GM12878 (cell line): ENCODE measurements around the gene ACADL. TPM values are rescaled to one million over a fixed set of nuclear protein-coding genes. Genes with fewer than 3 reads are reported as not detected.
A peak's percentile ranks its signal among the peaks of the same experiment; 100 is the strongest.

Source experiments
- ATAC-seq: fragments of 200-7000 bp; cut with Tn5 transposase; 3 replicates; pipeline ENCODE4 v1.9.1; 2020; ENCODE audit warnings: mild to moderate bottlenecking, moderate library complexity
- BruUV-seq: library from RNA; stranded (reverse); fragments of 400-500 nt; replicated peaks from 2 replicates; lab custom pipeline; 2021; lab: Mats Ljungman, UMichigan
- CTCF ChIA-PET: fragments of 300-600 bp; sonication (Branson Sonifier 250); formaldehyde crosslinking; extraction: SDS; loops from one replicate; lab custom pipeline; 2021; ENCODE audit warnings: inconsistent platforms; lab: Yijun Ruan, JAX
- POLR2A ChIA-PET: fragments of 350-600 bp; formaldehyde crosslinking; extraction: SDS; loops from one replicate; lab custom pipeline; 2021; ENCODE audit warnings: inconsistent platforms; lab: Charles Lee
- RAD21 ChIA-PET: fragments of 300-600 bp; sonication (Branson Sonifier 250); formaldehyde crosslinking; loops from one replicate; lab custom pipeline; 2023; ENCODE audit warnings: antibody characterized with exemption; ENCODE audit not compliant: unreplicated experiment; lab: Charles Lee
- SMC1A ChIA-PET: fragments of 300-600 bp; sonication (Branson Sonifier 250); formaldehyde crosslinking; loops from one replicate; lab custom pipeline; 2023; ENCODE audit not compliant: unreplicated experiment, uncharacterized antibody; lab: Charles Lee
- DNase-seq: peaks from one replicate; pipeline ENCODE4 v3.0.0-alpha.2; 2011; ENCODE audit warnings: low read depth, low spot score
- FAIRE-seq: peaks from 3 replicates; lab custom pipeline; 2011; peaks lifted over from hg19 to GRCh38; lab: Jason Lieb, UNC
- H2AFZ ChIP-seq: 2 replicates; pipeline ENCODE4 v1.6.0; 2011; ENCODE audit warnings: low read depth, low read length, control low read depth; ENCODE audit not compliant: control insufficient read depth
- H3K27ac ChIP-seq: 2 replicates; pipeline ENCODE4 v1.5.1; 2011; ENCODE audit warnings: control low read depth; ENCODE audit not compliant: control insufficient read depth, insufficient read depth
- H3K27me3 ChIP-seq, 2 experiments: replicated peaks in 1 of 2; 2 replicates each; pipeline versions ENCODE4 v1.6.0 to v1.6.1; 2011; ENCODE audit warnings: low read length in 1 of 2; ENCODE audit not compliant: control insufficient read depth in 2 of 2, insufficient read depth in 2 of 2
- H3K36me3 ChIP-seq, 2 experiments: 2 replicates each; pipeline ENCODE4 v1.5.1; 2011; ENCODE audit warnings: low read length in 1 of 2; ENCODE audit not compliant: control insufficient read depth in 2 of 2, insufficient read depth in 2 of 2
- H3K4me1 ChIP-seq: 2 replicates; pipeline ENCODE4 v1.6.1; 2011; ENCODE audit warnings: mild to moderate bottlenecking, low read length, moderate library complexity, mixed read lengths; ENCODE audit not compliant: control insufficient read depth, insufficient read depth
- H3K4me2 ChIP-seq: 2 replicates; pipeline ENCODE4 v1.6.0; 2011; ENCODE audit warnings: control low read depth; ENCODE audit not compliant: control insufficient read depth, insufficient read depth
- H3K4me3 ChIP-seq: fragments of 200-600 bp; sonication (generic); 2 replicates; pipeline ENCODE4 v1.5.1; 2016
- H3K79me2 ChIP-seq: 2 replicates; pipeline ENCODE4 v1.6.0; 2011; ENCODE audit warnings: low read length; ENCODE audit not compliant: control insufficient read depth, insufficient read depth
- H3K9ac ChIP-seq: 2 replicates; pipeline ENCODE4 v1.8.0; 2011; ENCODE audit warnings: low read length, control low read depth, mixed read lengths; ENCODE audit not compliant: control insufficient read depth, insufficient read depth
- H3K9me3 ChIP-seq: replicated peaks from 3 replicates; pipeline ENCODE4 v1.5.1; 2011; ENCODE audit warnings: mild to moderate bottlenecking, low read length; ENCODE audit not compliant: control insufficient read depth, insufficient read depth
- H4K20me1 ChIP-seq: 2 replicates; pipeline ENCODE4 v1.6.0; 2011; ENCODE audit not compliant: control insufficient read depth, insufficient read depth
- CEBPB ChIP-seq, 2 experiments: fragments of 150-350 bp in 1 of 2; IDR thresholded peaks; 2 replicates each; pipeline ENCODE4 v1.6.1; 2012 to 2014; ENCODE audit warnings: low read depth in 2 of 2, low read length in 2 of 2, borderline replicate concordance in 1 of 2, inconsistent platforms in 1 of 2
- FOS ChIP-seq: IDR thresholded peaks from 3 replicates; pipeline ENCODE4 v1.6.1; 2011; ENCODE audit warnings: borderline replicate concordance; ENCODE audit not compliant: insufficient read length; ENCODE audit errors: extremely low read depth
- GATAD2B ChIP-seq: fragments of 450-650 bp; conservative IDR thresholded peaks from 2 replicates; pipeline ENCODE4 v1.6.1; 2017; ENCODE audit warnings: low read depth, mild to moderate bottlenecking, moderate library complexity
- HDAC2 ChIP-seq: fragments of 200-600 bp; sonication (generic); IDR thresholded peaks from 2 replicates; pipeline ENCODE4 v1.6.1; 2017
- MEF2B ChIP-seq: fragments of 450-650 bp; IDR thresholded peaks from 2 replicates; pipeline ENCODE4 v1.6.1; 2018; ENCODE audit warnings: mild to moderate bottlenecking, moderate library complexity; ENCODE audit not compliant: partially characterized antibody, poor library complexity, severe bottlenecking
- MTA2 ChIP-seq: fragments of 450-650 bp; IDR thresholded peaks from 2 replicates; pipeline ENCODE4 v1.6.1; 2016; ENCODE audit warnings: low read depth, mild to moderate bottlenecking, moderate library complexity
- NBN ChIP-seq: fragments of 450-650 bp; IDR thresholded peaks from 2 replicates; pipeline ENCODE4 v1.6.1; 2016
- PAX8 ChIP-seq: fragments of 450-650 bp; IDR thresholded peaks from 2 replicates; pipeline ENCODE4 v1.6.1; 2017; ENCODE audit warnings: mild to moderate bottlenecking, moderate library complexity
- RAD21 ChIP-seq: IDR thresholded peaks from 2 replicates; pipeline ENCODE4 v1.6.1; 2011; ENCODE audit warnings: mild to moderate bottlenecking, low read depth, low read length, moderate library complexity; ENCODE audit not compliant: insufficient read depth
- RAD51 ChIP-seq: fragments of 450-650 bp; IDR thresholded peaks from 2 replicates; pipeline ENCODE4 v1.6.1; 2016; ENCODE audit warnings: moderate library complexity, mild to moderate bottlenecking, inconsistent platforms
- REST ChIP-seq: IDR thresholded peaks from 2 replicates; pipeline ENCODE4 v1.6.1; 2012; ENCODE audit warnings: mild to moderate bottlenecking, low read depth, low read length
- SMC3 ChIP-seq: IDR thresholded peaks from 2 replicates; pipeline ENCODE4 v1.6.1; 2011; ENCODE audit warnings: low read length, improper control_type of control experiment, borderline replicate concordance
- SPI1 ChIP-seq: IDR thresholded peaks from 2 replicates; pipeline ENCODE4 v1.6.1; 2011; ENCODE audit warnings: low read depth, mild to moderate bottlenecking, low read length, moderate library complexity, borderline replicate concordance; ENCODE audit not compliant: insufficient read depth
- TCF12 ChIP-seq: IDR thresholded peaks from 2 replicates; pipeline ENCODE4 v1.6.1; 2011; ENCODE audit warnings: low read depth, mild to moderate bottlenecking, low read length
- ZNF24 ChIP-seq: fragments of 450-650 bp; IDR thresholded peaks from 2 replicates; pipeline ENCODE4 v1.6.1; 2017; ENCODE audit warnings: antibody characterized with exemption, mild to moderate bottlenecking
- WGBS: methylation state at CpG from one replicate; pipeline ENCODE4 v1.1.6; 2016; ENCODE audit warnings: low lambda C conversion rate; ENCODE audit not compliant: insufficient replicate concordance, insufficient coverage; ENCODE audit errors: missing lambda C conversion rate; 5-methylcytosine and 5-hydroxymethylcytosine counted together
- in situ Hi-C: fragments of 300-500 bp; cut with MboI; formaldehyde crosslinking; loops from 9 replicates; pipeline ENCODE4 v1.14.3; 2018; ENCODE audit warnings: mixed read lengths
- intact Hi-C: fragments of 100-400 bp; cut with micrococcal nuclease; formaldehyde crosslinking; loops from one replicate; pipeline ENCODE4 v1.14.2; 2022; ENCODE audit not compliant: unreplicated experiment
- polyA plus RNA-seq, 11 experiments: library from polyadenylated mRNA; depleted of rRNA in 4 of 11; unstranded in 6 of 11; stranded (reverse) in 5 of 11; fragments of >200 nt; fragmentation: Nextera tagmentation in 4 of 11; fragmentation: Illumina TruSeq in 1 of 11; extraction: Ambion mirVana in 4 of 11; extraction: Trizol in 1 of 11; gene quantifications; 1 replicate in 1 of 11; 2 replicates in 10 of 11; pipeline versions ENCODE4 v1.2.1 to v1.2.3, GENCODE V29; 2011 to 2016; ENCODE audit warnings: inconsistent platforms in 2 of 11, missing spikeins in 2 of 11, low read depth in 1 of 11
- total RNA-seq, 4 experiments: library from RNA; depleted of rRNA in 3 of 4; stranded (reverse); fragments of >200 nt in 3 of 4; fragmentation: Illumina TruSeq in 1 of 4; extraction: Trizol in 1 of 4; gene quantifications; 2 replicates each; pipeline versions ENCODE4 v1.2.1 to v1.2.3, GENCODE V29; 2013 to 2021
- TF ChIP-seq, protein P1 (sequence below), 3 experiments: IDR thresholded peaks in 2 of 3; conservative IDR thresholded peaks in 1 of 3; 2 replicates each; pipeline ENCODE4 v1.5.1; 2011; ENCODE audit warnings: low read depth in 3 of 3, low read length in 3 of 3, mild to moderate bottlenecking in 3 of 3, control low read depth in 2 of 3, moderate library complexity in 2 of 3, inconsistent platforms in 1 of 3, mixed read lengths in 1 of 3; ENCODE audit not compliant: control insufficient read depth in 2 of 3, insufficient read depth in 1 of 3; ENCODE audit errors: extremely low read depth in 1 of 3

Gene ACADL
- total and polyA plus RNA-seq, 10 of the 15 experiments (the other 5 are each of a cell fraction or from before 2014, with no cell fraction given) = not detected

- in situ Hi-C loops (loop anchor here (5.0 to 25.0 kb wide), 3 partner anchors 123 to 1808 kb away; no protein-coding TSS in a partner anchor), intact Hi-C loops (loop anchor here (1.0 to 10.0 kb wide), 5 partner anchors 122 to 1798 kb away; no protein-coding TSS in a partner anchor)
- Histone ChIP-seq H3K79me2 (no peaks in the 10 kb centered on the region), H3K4me2 (no peak overlapping the region), H3K36me3 (no peaks in the 10 kb centered on the region), H3K27me3 (no peaks in the 10 kb centered on the region), H3K27ac (no peak overlapping the region), H2AFZ (no peak overlapping the region), H3K9ac (no peak overlapping the region), H3K9me3 (no peaks in the 10 kb centered on the region), H4K20me1 (no peaks in the 10 kb centered on the region), H3K4me3 (no peak overlapping the region), H3K4me1 (no peaks in the 10 kb centered on the region)
- WGBS = 42% methylated on average over 8 of the region's 8 CpGs
- FAIRE-seq (peak; percentile 81), ATAC-seq (peak; percentile 69), DNase-seq (no peak)
- ChIA-PET RAD21 (interaction anchor here (0.8 to 2.5 kb wide), 3 partner anchors 122 to 218 kb away, joined by 3 to 25 read pairs (median 3); no protein-coding TSS in a partner anchor), POLR2A (no interaction called here), CTCF (interaction anchor here (0.8 to 5.2 kb wide), 17 partner anchors 9 to 861 kb away, joined by 3 to 51 read pairs (median 5); no protein-coding TSS in a partner anchor), SMC1A (interaction anchor here (0.8 to 3.0 kb wide), 9 partner anchors 122 to 227 kb away, joined by 3 to 37 read pairs (median 4); no protein-coding TSS in a partner anchor)
- BruUV-seq = no TSS peak
- TF ChIP-seq RAD51 (no peak), SMC3 (peak; percentile 87), MTA2 (no peak), REST (no peak), NBN (no peak), PAX8 (no peak), MEF2B (no peak), TCF12 (peak; percentile 34; the same call in 1 of the 2 replicates), HDAC2 (no peak), SPI1 (no peak), FOS (no peak), ZNF24 (no peak), RAD21 (peak; percentile 89), GATAD2B (no peak), CEBPB (IDR thresholded peaks at IDR 0.05; ENCODE audit: borderline replicate concordance in 1 of 2, low read depth in 2 of 2, low read length in 2 of 2) (no peak)
- TF ChIP-seq, protein P1, sequence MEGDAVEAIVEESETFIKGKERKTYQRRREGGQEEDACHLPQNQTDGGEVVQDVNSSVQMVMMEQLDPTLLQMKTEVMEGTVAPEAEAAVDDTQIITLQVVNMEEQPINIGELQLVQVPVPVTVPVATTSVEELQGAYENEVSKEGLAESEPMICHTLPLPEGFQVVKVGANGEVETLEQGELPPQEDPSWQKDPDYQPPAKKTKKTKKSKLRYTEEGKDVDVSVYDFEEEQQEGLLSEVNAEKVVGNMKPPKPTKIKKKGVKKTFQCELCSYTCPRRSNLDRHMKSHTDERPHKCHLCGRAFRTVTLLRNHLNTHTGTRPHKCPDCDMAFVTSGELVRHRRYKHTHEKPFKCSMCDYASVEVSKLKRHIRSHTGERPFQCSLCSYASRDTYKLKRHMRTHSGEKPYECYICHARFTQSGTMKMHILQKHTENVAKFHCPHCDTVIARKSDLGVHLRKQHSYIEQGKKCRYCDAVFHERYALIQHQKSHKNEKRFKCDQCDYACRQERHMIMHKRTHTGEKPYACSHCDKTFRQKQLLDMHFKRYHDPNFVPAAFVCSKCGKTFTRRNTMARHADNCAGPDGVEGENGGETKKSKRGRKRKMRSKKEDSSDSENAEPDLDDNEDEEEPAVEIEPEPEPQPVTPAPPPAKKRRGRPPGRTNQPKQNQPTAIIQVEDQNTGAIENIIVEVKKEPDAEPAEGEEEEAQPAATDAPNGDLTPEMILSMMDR (IDR thresholded peaks at IDR 0.05 in 2 of 3, conservative IDR thresholded peaks at IDR 0.05 in 1 of 3; ENCODE audit: control insufficient read depth in 2 of 3, extremely low read depth in 1 of 3, insufficient read depth in 1 of 3, low read depth in 3 of 3, low read length in 3 of 3) = peak; percentile 52 to 77 (median 55)
Measured at GRCh38 chr2:210195101-210195852, 30.0 kb downstream of the ACADL start.
